ENCODE measurements around the gene MAS1L.

DNA sequence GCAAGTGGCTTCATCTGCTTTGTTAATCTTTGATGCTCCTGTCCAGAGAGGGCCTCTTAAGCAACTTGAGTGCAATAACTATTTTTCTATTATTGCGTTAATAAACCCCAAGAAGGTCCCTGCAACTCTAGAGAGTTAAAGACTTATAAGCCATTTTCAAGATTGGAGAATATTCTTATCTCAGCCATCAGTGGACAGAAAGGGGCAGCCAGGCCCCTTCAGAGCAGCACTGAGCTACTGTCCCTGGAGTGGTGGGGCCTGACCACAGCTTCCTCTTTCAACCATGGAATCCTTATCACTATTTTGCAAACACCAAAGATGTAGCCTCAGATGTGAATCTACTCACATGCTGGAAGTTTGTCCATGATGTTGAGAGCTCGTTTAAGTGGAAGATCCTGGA lies 2.8 kb upstream of the MAS1L start:
- TF ChIP-seq, protein P1, sequence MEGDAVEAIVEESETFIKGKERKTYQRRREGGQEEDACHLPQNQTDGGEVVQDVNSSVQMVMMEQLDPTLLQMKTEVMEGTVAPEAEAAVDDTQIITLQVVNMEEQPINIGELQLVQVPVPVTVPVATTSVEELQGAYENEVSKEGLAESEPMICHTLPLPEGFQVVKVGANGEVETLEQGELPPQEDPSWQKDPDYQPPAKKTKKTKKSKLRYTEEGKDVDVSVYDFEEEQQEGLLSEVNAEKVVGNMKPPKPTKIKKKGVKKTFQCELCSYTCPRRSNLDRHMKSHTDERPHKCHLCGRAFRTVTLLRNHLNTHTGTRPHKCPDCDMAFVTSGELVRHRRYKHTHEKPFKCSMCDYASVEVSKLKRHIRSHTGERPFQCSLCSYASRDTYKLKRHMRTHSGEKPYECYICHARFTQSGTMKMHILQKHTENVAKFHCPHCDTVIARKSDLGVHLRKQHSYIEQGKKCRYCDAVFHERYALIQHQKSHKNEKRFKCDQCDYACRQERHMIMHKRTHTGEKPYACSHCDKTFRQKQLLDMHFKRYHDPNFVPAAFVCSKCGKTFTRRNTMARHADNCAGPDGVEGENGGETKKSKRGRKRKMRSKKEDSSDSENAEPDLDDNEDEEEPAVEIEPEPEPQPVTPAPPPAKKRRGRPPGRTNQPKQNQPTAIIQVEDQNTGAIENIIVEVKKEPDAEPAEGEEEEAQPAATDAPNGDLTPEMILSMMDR (IDR thresholded peaks at IDR 0.05; ENCODE audit: low read depth, low read length, poor library complexity, severe bottlenecking), result no peak
- TF ChIP-seq EZH2phosphoT487 (IDR thresholded peaks at IDR 0.05; ENCODE audit: borderline replicate concordance, low read length), result no peak
